Endodermal cell (in vitro differentiated cells): ENCODE data around the gene PIM1. TPM values are rescaled to one million over a fixed set of nuclear protein-coding genes. Genes with fewer than 3 reads are reported as not detected.

Experiments used
- DNase-seq: peaks from one replicate; pipeline ENCODE4 v3.0.0-alpha.2; 2017
- H3K27ac ChIP-seq: 2 replicates; pipeline ENCODE4 v1.5.1; 2013; ENCODE audit warnings: mild to moderate bottlenecking, low read depth, low read length, moderate library complexity
- H3K27me3 ChIP-seq: 2 replicates; pipeline ENCODE4 v1.6.1; 2013; ENCODE audit warnings: mild to moderate bottlenecking, low read length, moderate library complexity; ENCODE audit not compliant: insufficient read depth, control insufficient read depth, poor library complexity, severe bottlenecking
- H3K36me3 ChIP-seq: 2 replicates; pipeline ENCODE4 v1.7.0; 2013; ENCODE audit warnings: mild to moderate bottlenecking, low read length, moderate library complexity; ENCODE audit not compliant: control insufficient read depth, insufficient read depth
- H3K4me1 ChIP-seq: one replicate; pipeline ENCODE4 v1.7.0; 2013; ENCODE audit warnings: low read length; ENCODE audit not compliant: control insufficient read depth, insufficient read depth
- H3K4me3 ChIP-seq: 2 replicates; pipeline ENCODE4 v1.5.1; 2013; ENCODE audit warnings: mild to moderate bottlenecking, low read length, moderate library complexity
- H3K9ac ChIP-seq: 2 replicates; pipeline ENCODE4 v1.6.1; 2013; ENCODE audit warnings: mild to moderate bottlenecking, low read length, moderate library complexity; ENCODE audit not compliant: poor library complexity, severe bottlenecking; ENCODE audit errors: extremely low read depth
- H3K9me3 ChIP-seq: 2 replicates; pipeline ENCODE4 v1.6.1; 2013; ENCODE audit warnings: mild to moderate bottlenecking, low read length, moderate library complexity; ENCODE audit not compliant: control insufficient read depth
- H3K27ac Mint-ChIP-seq: 2 replicates; pipeline ENCODE4 v1.8.0; 2020; ENCODE audit warnings: mixed read lengths
- H3K27me3 Mint-ChIP-seq: 2 replicates; pipeline ENCODE4 v1.8.0; 2021; ENCODE audit warnings: mild to moderate bottlenecking, mixed read lengths; ENCODE audit not compliant: insufficient read depth
- H3K36me3 Mint-ChIP-seq: 2 replicates; pipeline ENCODE4 v1.8.0; 2020; ENCODE audit warnings: low read depth, mixed read lengths
- H3K4me1 Mint-ChIP-seq: 2 replicates; pipeline ENCODE4 v1.8.0; 2020; ENCODE audit warnings: mixed read lengths
- H3K4me3 Mint-ChIP-seq: 2 replicates; pipeline ENCODE4 v1.8.0; 2020; ENCODE audit warnings: mild to moderate bottlenecking, moderate library complexity, mixed read lengths
- H3K9me3 Mint-ChIP-seq: 2 replicates; pipeline ENCODE4 v1.8.0; 2020; ENCODE audit warnings: mild to moderate bottlenecking, mixed read lengths
- CTCF ChIP-seq: fragments of 200-600 bp; sonication (generic); conservative IDR thresholded peaks from 2 replicates; pipeline ENCODE4 v1.5.0; 2021; ENCODE audit warnings: antibody characterized with exemption, mild to moderate bottlenecking
- whole genome bisulfite sequencing, 2 experiments: methylation state at CpG; one replicate each; pipeline versions ENCODE4 v1.1.5 to v1.1.7; 2013; ENCODE audit warnings: missing lambda C conversion rate in 2 of 2, mixed read lengths in 1 of 2; ENCODE audit not compliant: insufficient coverage in 1 of 2, insufficient read length in 1 of 2; 5-methylcytosine and 5-hydroxymethylcytosine counted together
- total RNA-seq, 2 donors: library from RNA; stranded (reverse); fragmentation: NEBNext Ultra II Directional in 1 of 2; extraction: Animal tissue kit (Norgen Biotek cat#: 25700) in 1 of 2; gene quantifications; 2 replicates in 1 of 2; 3 replicates in 1 of 2; pipeline ENCODE4 v1.2.1, GENCODE V29; 2021

The PIM1 gene
- total RNA-seq, 2 donors from 2014 or later, result 43.9 to 65.3 TPM

DNA sequence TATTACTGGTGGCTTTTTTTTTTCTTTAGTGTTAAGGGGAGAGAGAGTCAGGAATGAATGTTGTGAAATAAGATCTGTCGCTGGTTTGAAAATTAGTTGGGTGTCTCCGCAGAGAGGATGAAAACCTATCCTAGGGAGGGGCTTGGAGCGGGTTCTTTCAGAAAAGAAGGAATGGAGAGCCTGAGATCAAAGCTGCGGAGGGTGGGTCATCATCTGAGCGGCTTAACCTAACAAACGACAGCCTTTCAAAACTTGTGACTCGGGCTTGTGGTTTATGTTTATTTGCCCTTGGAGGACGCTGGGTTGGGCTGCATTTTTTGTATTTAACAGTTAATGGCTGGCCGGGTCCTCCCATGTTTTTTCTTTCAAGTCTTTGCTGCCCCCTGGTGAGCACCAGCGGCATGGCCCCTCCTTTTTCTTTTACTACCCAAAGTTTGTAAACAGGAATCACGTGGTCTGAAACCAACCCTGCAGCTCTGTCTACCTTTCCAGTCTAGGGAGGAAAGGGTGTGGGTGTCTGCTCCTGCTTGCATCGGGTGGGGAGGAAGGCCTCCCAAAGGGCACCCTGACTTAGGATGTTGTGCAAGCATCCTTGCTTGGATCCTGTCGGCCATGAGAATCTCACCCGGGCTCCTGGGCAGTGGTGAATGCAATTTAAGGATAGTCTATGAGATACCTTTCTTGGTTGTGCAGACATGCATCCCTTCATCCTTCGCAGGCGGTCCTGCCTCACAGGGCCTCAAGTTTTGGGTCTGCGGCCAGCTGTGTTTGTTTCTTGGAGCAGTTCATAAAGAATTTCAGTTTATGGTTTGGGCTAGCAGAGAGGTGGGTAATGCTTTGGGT is 2.2 kb downstream of the PIM1 start:
- peak overlapping the region; percentile 91 for H3K4me3 Mint-ChIP-seq
- peaks cover 22% of the 10 kb centered on the region for H3K4me1 Mint-ChIP-seq
- H3K27me3 Mint-ChIP-seq, result no peaks in the 10 kb centered on the region
- peak; percentile 97 for DNase-seq
- H3K27ac Mint-ChIP-seq, result peak overlapping the region; percentile 95
- 22 to 26% methylated on average over 11 to 17 of the region's 17 CpGs for WGBS, 2 experiments
- H3K4me1 ChIP-seq, result peaks cover 2% of the 10 kb centered on the region
- peaks cover 47% of the 10 kb centered on the region for H3K36me3 ChIP-seq
- H3K27ac ChIP-seq, result peak overlapping the region; percentile 36
- peak overlapping the region; percentile 95 for H3K4me3 ChIP-seq
- H3K36me3 Mint-ChIP-seq, result peaks cover 33% of the 10 kb centered on the region
- TF ChIP-seq CTCF, result peak; percentile 98
- H3K9me3 Mint-ChIP-seq, result no peaks in the 10 kb centered on the region
- peak overlapping the region; percentile 86 for H3K9ac ChIP-seq
- no peaks in the 10 kb centered on the region for H3K27me3 ChIP-seq
- H3K9me3 ChIP-seq, result no peaks in the 10 kb centered on the region

- Histone ChIP-seq H3K4me1 (peaks cover 2% of the 10 kb centered on the region), H3K36me3 (peaks cover 47% of the 10 kb centered on the region), H3K27ac (no peak overlapping the region), H3K27me3 (no peaks in the 10 kb centered on the region), H3K4me3 (peak overlapping the region; percentile 95), H3K9me3 (no peaks in the 10 kb centered on the region), H3K9ac (no peak overlapping the region)
- no peak for DNase-seq
- no peak for TF ChIP-seq CTCF
- no peaks in the 10 kb centered on the region for H3K27me3 Mint-ChIP-seq
- H3K27ac Mint-ChIP-seq, result no peak overlapping the region
- H3K36me3 Mint-ChIP-seq, result peaks cover 33% of the 10 kb centered on the region
- H3K4me1 Mint-ChIP-seq, result peaks cover 21% of the 10 kb centered on the region
- H3K9me3 Mint-ChIP-seq, result no peaks in the 10 kb centered on the region
- 95 to 100% methylated on average over 2 to 7 of the region's 7 CpGs for WGBS, 2 experiments
- H3K4me3 Mint-ChIP-seq, result no peak overlapping the region
These were observed 3.0 kb downstream of the PIM1 start for GRCh38 chr6:37172912-37173492.

GRCh38 chr6:37173493-37174195 is 3.7 kb downstream of the PIM1 start:
- H3K4me1 Mint-ChIP-seq, result peaks cover 14% of the 10 kb centered on the region
- H3K4me1 ChIP-seq, result peaks cover 2% of the 10 kb centered on the region
- no peak overlapping the region for H3K9ac ChIP-seq
- H3K27me3 Mint-ChIP-seq, result no peaks in the 10 kb centered on the region
- H3K36me3 ChIP-seq, result peaks cover 47% of the 10 kb centered on the region
- no peak overlapping the region for H3K27ac ChIP-seq
- H3K36me3 Mint-ChIP-seq, result peaks cover 33% of the 10 kb centered on the region
- H3K4me3 Mint-ChIP-seq, result no peak overlapping the region
- no peaks in the 10 kb centered on the region for H3K27me3 ChIP-seq
- DNase-seq, result peak; percentile 56
- no peak for TF ChIP-seq CTCF
- H3K9me3 ChIP-seq, result no peaks in the 10 kb centered on the region
- H3K4me3 ChIP-seq, result peak overlapping the region; percentile 95
- 89 to 92% methylated on average over 4 to 9 of the region's 9 CpGs for WGBS, 2 experiments
- H3K27ac Mint-ChIP-seq, result no peak overlapping the region
- no peaks in the 10 kb centered on the region for H3K9me3 Mint-ChIP-seq
